HFFc6 (cell line): ENCODE results near the gene PSMG2. TPM values are rescaled to one million over a fixed set of nuclear protein-coding genes. Genes with fewer than 3 reads are reported as not detected.

Experiments used
- DNase-seq: peaks from one replicate; pipeline ENCODE4 v3.0.0-alpha.2; 2018
- H3K27ac Mint-ChIP-seq: 2 replicates; pipeline ENCODE4 v1.8.0; 2020; ENCODE audit warnings: mild to moderate bottlenecking, mixed read lengths
- H3K27me3 Mint-ChIP-seq: 2 replicates; pipeline ENCODE4 v1.8.0; 2021; ENCODE audit warnings: mild to moderate bottlenecking, moderate library complexity, mixed read lengths; ENCODE audit not compliant: insufficient read depth
- H3K36me3 Mint-ChIP-seq: 2 replicates; pipeline ENCODE4 v1.8.0; 2021; ENCODE audit warnings: low read depth, mixed read lengths
- H3K4me1 Mint-ChIP-seq: 2 replicates; pipeline ENCODE4 v1.8.0; 2020; ENCODE audit warnings: low read depth, mixed read lengths
- H3K4me3 Mint-ChIP-seq: 2 replicates; pipeline ENCODE4 v1.8.0; 2020; ENCODE audit warnings: mild to moderate bottlenecking, moderate library complexity, mixed read lengths
- H3K9me3 Mint-ChIP-seq: 2 replicates; pipeline ENCODE4 v1.8.0; 2020; ENCODE audit warnings: mild to moderate bottlenecking, mixed read lengths
- CTCF ChIP-seq: fragments of 200-600 bp; sonication (generic); IDR thresholded peaks from 2 replicates; pipeline ENCODE4 v1.5.0; 2021; ENCODE audit warnings: antibody characterized with exemption, mild to moderate bottlenecking
- total RNA-seq, 6 experiments: library from RNA; stranded (reverse); fragmentation: NEBNext Ultra II Directional; extraction: Animal tissue kit (Norgen Biotek cat#: 25700); gene quantifications; 2 replicates in 1 of 6; 3 replicates in 5 of 6; pipeline ENCODE4 v1.2.3, GENCODE V29; 2021

The PSMG2 gene
- total RNA-seq, 6 experiments from 2014 or later, result 55.9 to 78.3 (median 70.4) TPM

- TF ChIP-seq CTCF, result no peak
- Mint-ChIP-seq H3K4me1 (peaks cover 24% of the 10 kb centered on the region), H3K27ac (no peak overlapping the region), H3K4me3 (no peak overlapping the region), H3K27me3 (peaks cover 3% of the 10 kb centered on the region), H3K36me3 (no peaks in the 10 kb centered on the region), H3K9me3 (no peaks in the 10 kb centered on the region)
- no peak for DNase-seq
Measured at GRCh38 chr18:12767580-12768155, 64.8 kb downstream of the PSMG2 start.

DNA sequence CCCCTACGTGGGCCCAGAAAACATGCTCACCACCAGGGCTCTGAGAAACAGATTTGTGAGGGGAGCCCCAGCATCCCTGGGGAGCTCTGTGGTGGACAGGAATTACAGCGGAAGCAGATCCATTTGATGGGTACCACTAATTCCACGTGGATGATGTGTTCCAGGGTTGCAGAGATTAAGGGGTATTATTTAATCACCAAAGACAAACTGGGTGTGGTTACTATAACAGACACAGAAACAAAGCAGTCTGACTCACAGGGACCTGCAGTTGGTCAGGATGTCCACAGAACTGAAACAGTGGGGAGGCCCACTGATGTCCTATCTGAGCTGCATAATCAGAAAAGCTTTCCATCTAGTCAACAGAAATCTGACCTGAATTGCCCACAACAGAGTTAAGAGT is 65.8 kb downstream of the PSMG2 start:
- H3K27me3 Mint-ChIP-seq, result peaks cover 3% of the 10 kb centered on the region
- H3K4me1 Mint-ChIP-seq, result peaks cover 24% of the 10 kb centered on the region
- no peak overlapping the region for H3K27ac Mint-ChIP-seq
- DNase-seq, result peak; percentile 46
- H3K9me3 Mint-ChIP-seq, result no peaks in the 10 kb centered on the region
- H3K4me3 Mint-ChIP-seq, result no peak overlapping the region
- TF ChIP-seq CTCF, result no peak
- H3K36me3 Mint-ChIP-seq, result no peaks in the 10 kb centered on the region

GRCh38 chr18:12769136-12769535 is 66.3 kb downstream of the PSMG2 start:
- Mint-ChIP-seq H3K9me3 (no peaks in the 10 kb centered on the region), H3K4me1 (peaks cover 24% of the 10 kb centered on the region), H3K27ac (no peak overlapping the region), H3K4me3 (no peak overlapping the region), H3K36me3 (no peaks in the 10 kb centered on the region), H3K27me3 (peaks cover 3% of the 10 kb centered on the region)
- TF ChIP-seq CTCF, result no peak
- no peak for DNase-seq

DNA sequence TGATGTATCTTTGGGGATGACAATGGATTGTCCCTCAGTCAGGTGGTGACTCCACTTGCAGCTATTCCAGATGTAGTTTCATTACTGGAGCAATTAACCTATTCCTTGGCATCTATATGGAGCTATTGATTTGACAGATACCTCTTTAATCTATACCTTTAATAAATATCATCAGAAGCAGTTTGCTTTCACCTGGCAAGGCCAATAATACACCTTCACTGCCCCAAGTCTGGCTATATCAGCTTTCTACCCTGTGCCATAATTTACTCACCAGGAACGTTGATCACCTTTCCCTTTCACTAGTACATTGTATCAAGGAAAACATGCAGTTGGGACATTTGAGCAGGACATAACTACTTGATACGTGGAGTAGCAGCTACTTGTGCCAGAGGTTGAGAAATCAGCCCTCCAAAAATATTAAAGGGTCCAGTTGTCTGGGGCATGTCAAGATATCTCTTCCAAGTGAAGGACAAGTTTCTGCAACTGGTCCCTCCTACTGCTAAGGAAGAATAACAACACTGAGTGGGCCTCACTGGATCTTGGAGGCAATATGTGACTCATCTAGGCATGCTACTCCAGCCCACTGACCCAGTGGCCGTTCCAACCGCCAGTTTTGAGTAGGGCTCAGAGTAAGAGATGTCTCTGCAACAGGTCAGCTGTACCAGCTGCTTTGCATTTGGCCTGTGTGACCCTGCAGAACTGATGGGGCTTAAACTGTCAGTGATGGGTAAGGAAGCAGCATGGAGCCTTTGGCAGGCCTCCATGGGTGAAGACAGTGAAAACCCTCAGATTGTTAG is 67.0 kb downstream of the PSMG2 start:
- no peak overlapping the region for H3K4me3 Mint-ChIP-seq
- H3K36me3 Mint-ChIP-seq, result no peaks in the 10 kb centered on the region
- H3K9me3 Mint-ChIP-seq, result no peaks in the 10 kb centered on the region
- peaks cover 24% of the 10 kb centered on the region for H3K4me1 Mint-ChIP-seq
- no peak for DNase-seq
- peaks cover 3% of the 10 kb centered on the region for H3K27me3 Mint-ChIP-seq
- TF ChIP-seq CTCF, result no peak
- H3K27ac Mint-ChIP-seq, result no peak overlapping the region

DNA sequence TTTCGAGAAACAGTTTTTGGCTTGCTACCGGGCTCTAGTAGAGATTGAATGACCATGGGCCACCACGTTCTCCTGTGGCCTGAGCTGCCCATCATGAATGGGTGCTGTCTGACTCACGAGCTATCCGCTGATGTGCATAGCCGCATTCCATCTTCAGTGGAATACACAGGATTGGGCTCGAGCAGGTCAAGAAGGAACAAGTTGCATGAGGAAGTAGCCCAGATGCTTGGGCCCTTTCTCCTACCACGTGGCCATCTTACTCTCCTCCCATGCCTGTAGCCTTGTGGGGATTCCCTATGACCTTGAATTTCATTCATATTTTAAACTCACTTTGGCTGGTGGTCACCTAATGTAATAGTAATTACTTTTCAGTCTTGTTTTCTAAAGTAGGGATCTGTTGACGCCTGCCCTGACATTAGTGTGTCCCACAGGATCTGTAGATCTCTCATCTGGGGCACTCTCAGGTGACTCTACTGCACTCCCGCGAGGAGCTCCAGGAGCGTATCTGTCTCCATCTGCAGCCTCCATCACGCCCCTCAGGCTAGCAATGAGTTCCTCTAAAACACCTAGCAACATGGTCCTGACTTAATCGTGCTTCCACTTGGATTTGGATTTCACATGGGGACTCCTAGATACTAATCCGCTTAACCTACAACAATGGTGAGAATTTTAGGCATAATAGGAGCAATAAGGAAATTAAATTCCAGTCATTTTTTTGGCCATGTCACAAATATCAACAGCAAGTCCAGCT is 67.8 kb downstream of the PSMG2 start:
- H3K27ac Mint-ChIP-seq, result no peak overlapping the region
- no peaks in the 10 kb centered on the region for H3K9me3 Mint-ChIP-seq
- TF ChIP-seq CTCF, result no peak
- H3K4me3 Mint-ChIP-seq, result no peak overlapping the region
- H3K27me3 Mint-ChIP-seq, result peaks cover 7% of the 10 kb centered on the region
- H3K36me3 Mint-ChIP-seq, result no peaks in the 10 kb centered on the region
- no peak for DNase-seq
- H3K4me1 Mint-ChIP-seq, result peaks cover 24% of the 10 kb centered on the region
